GM18868 (cell line): ENCODE results near the gene MYO7A.

Experiments
- ATAC-seq: cut with Tn5 transposase; IDR thresholded peaks from one replicate; pipeline ENCODE4 v1.9.1; 2021; ENCODE audit warnings: mild to moderate bottlenecking, moderate library complexity; ENCODE audit not compliant: unreplicated experiment

Gene MYO7A

DNA sequence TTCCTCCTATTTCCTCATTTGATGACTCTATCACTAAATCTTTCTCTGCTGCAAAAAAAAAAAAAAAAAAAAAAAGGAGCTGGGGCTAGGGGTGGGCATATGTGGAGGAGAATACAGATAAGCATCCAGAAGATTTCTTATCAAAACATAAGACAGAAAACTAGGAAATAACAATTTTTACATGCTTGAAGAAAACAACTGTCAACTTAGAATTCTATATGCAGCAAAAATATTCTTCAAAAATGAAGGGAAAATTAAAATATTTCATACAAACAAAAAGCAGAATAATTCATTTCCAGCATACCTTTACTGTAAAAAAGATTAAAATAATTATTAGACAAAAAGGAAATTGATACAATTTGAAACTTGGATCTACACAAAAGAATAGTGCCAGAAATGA is 134.8 kb downstream of the MYO7A start:
- ATAC-seq, result no peak
